ENCODE measurements around the gene ZIK1.
A peak's percentile ranks its signal among the peaks of the same experiment; 100 is the strongest.

Gene ZIK1

GRCh38 chr19:57613941-57614743, 30.2 kb downstream of the ZIK1 start, which contains the start of gene ZNF134:
Gene ZNF134, plus strand, starts transcription at chr19:57614242. Its CDS starts 5,227 bp downstream, at chr19:57619469.
- DNase-seq = peak; percentile 95

GRCh38 chr19:57615346-57615745, 31.4 kb downstream of the ZIK1 start:
- no peak for DNase-seq

GRCh38 chr19:57620673-57621348, 36.9 kb downstream of the ZIK1 start:
- peak; percentile 17 for DNase-seq

GRCh38 chr19:57623091-57623490, 39.1 kb downstream of the ZIK1 start:
- no peak for DNase-seq

- peak; percentile 97 for DNase-seq
These were observed 49.3 kb downstream of the ZIK1 start, which contains the start of gene ZNF211 for GRCh38 chr19:57632987-57633831. Gene ZNF211, plus strand, starts transcription at chr19:57633168. Its CDS starts 179 bp downstream, at chr19:57633347.

GRCh38 chr19:57633832-57634131, 49.8 kb downstream of the ZIK1 start:
- DNase-seq = no peak

GRCh38 chr19:57637379-57637778, 53.4 kb downstream of the ZIK1 start:
- DNase-seq = no peak

GRCh38 chr19:57641715-57642234, 57.8 kb downstream of the ZIK1 start:
- no peak for DNase-seq

- DNase-seq = peak; percentile 34
These were observed 58.6 kb downstream of the ZIK1 start for GRCh38 chr19:57642396-57643046.
